Ovary (tissue), 9 donors: ENCODE results near the gene FOXP1. TPM values are rescaled to one million over a fixed set of nuclear protein-coding genes. Genes with fewer than 3 reads are reported as not detected.

Experiments
- DNase-seq, 5 donors: peaks; one replicate each; pipeline ENCODE4 v3.0.0-alpha.2; 2019 to 2020
- H3K27ac ChIP-seq, 2 donors: fragments of 200-600 bp; one replicate each; pipeline versions ENCODE4 v1.5.1 to v1.8.0; 2019 to 2022
- H3K27me3 ChIP-seq: fragments of 200-600 bp; one replicate; pipeline ENCODE4 v1.8.0; 2022
- H3K36me3 ChIP-seq: fragments of 200-600 bp; sonication (generic); one replicate; pipeline ENCODE4 v1.5.1; 2019
- H3K4me1 ChIP-seq: one replicate; pipeline ENCODE4 v1.8.1; 2013; ENCODE audit warnings: mild to moderate bottlenecking, moderate library complexity; ENCODE audit not compliant: insufficient read depth
- H3K4me3 ChIP-seq: fragments of 200-600 bp; sonication (generic); one replicate; pipeline ENCODE4 v1.5.1; 2017
- H3K9me3 ChIP-seq, 2 donors: fragments of 200-600 bp in 1 of 2; sonication (generic) in 1 of 2; one replicate each; pipeline versions ENCODE4 v1.5.1 to v1.8.1; 2013 to 2019; ENCODE audit warnings: mild to moderate bottlenecking in 1 of 2, moderate library complexity in 1 of 2
- CTCF ChIP-seq, 3 donors: fragments of 450-650 bp in 2 of 3; fragments of 200-600 bp in 1 of 3; IDR thresholded peaks; one replicate each; pipeline versions ENCODE4 v1.5.1 to v1.8.0; 2016 to 2022; ENCODE audit warnings: antibody characterized with exemption in 3 of 3, mild to moderate bottlenecking in 1 of 3
- EP300 ChIP-seq: sonication (generic); formaldehyde crosslinking; IDR thresholded peaks from one replicate; pipeline ENCODE4 v1.6.1; 2017; ENCODE audit warnings: antibody characterized with exemption
- POLR2A ChIP-seq: fragments of 450-650 bp; IDR thresholded peaks from one replicate; pipeline ENCODE4 v1.6.1; 2017; ENCODE audit warnings: antibody characterized with exemption, mild to moderate bottlenecking, moderate library complexity
- WGBS, 3 donors: extraction: QIAGEN DNeasy Blood & Tissue Kit in 1 of 3; methylation state at CpG; one replicate each; pipeline versions ENCODE4 v1.1.5 to v1.1.7; 2013 to 2017; 5-methylcytosine and 5-hydroxymethylcytosine counted together
- intact Hi-C, 4 donors: fragments of 100-400 bp; cut with DNase I; formaldehyde crosslinking; loops; one replicate each; pipeline versions ENCODE4 v1.11.0 to v1.15.1; 2022 to 2023
- polyA plus RNA-seq, 2 donors: library from polyadenylated mRNA; stranded (reverse); fragments of 200-250 nt in 1 of 2; fragments of 350-450 nt in 1 of 2; fragmentation: Illumina TruSeq in 1 of 2; extraction: RNeasy Lipid Tissue Mini Kit (QIAGEN cat#74804) in 1 of 2; gene quantifications; one replicate each; pipeline ENCODE4 v1.2.3, GENCODE V29; 2013 to 2014
- total RNA-seq, 7 donors: library from RNA; depleted of rRNA in 2 of 7; stranded (reverse); fragments of >200 nt in 2 of 7; fragmentation: NEBNext Ultra II Directional in 3 of 7; extraction: Animal tissue kit (Norgen Biotek cat#: 25700) in 3 of 7; gene quantifications; one replicate each; pipeline versions ENCODE4 v1.1.0 to v1.2.4, GENCODE V29; 2016 to 2023
- donor health status: DM: no; HTN: no; CAD: no; lungs with moderate emphysema.
- donor health status: DM: no; HTN: no; CAD: no.
- donor health status: Bipolar disorder and iron deficiency.
- donor health status: DM: yes; HTN: yes; CAD: no.
- donor health status: DM: no; HTN: no; CAD: no.
- donor health status: DM: yes; HTN: yes; CAD: no.

Gene FOXP1
- total and polyA plus RNA-seq, 9 donors: 31.7 to 126 (median 114) TPM

- no peak overlapping the region for H3K4me3 ChIP-seq
- intact Hi-C loops: no loop called here
- no peaks in the 10 kb centered on the region for H3K36me3 ChIP-seq
- no peaks in the 10 kb centered on the region for H3K27me3 ChIP-seq
- TF ChIP-seq CTCF (IDR thresholded peaks at IDR 0.05): no peak
- TF ChIP-seq POLR2A: no peak
- no peak for TF ChIP-seq EP300
- no peaks in the 10 kb centered on the region for H3K9me3 ChIP-seq
- peaks cover 7% of the 10 kb centered on the region for H3K4me1 ChIP-seq
- DNase-seq: no peak
- no peak overlapping the region for H3K27ac ChIP-seq
- WGBS, 3 donors: 83 to 89% (median 83%) methylated on average over 3 of the region's 3 CpGs
These were observed 14.8 kb upstream of the FOXP1 start for GRCh38 chr3:71598292-71598691.

GRCh38 chr3:71597286-71597685 lies 13.8 kb upstream of the FOXP1 start:
- H3K36me3 ChIP-seq: no peaks in the 10 kb centered on the region

DNA sequence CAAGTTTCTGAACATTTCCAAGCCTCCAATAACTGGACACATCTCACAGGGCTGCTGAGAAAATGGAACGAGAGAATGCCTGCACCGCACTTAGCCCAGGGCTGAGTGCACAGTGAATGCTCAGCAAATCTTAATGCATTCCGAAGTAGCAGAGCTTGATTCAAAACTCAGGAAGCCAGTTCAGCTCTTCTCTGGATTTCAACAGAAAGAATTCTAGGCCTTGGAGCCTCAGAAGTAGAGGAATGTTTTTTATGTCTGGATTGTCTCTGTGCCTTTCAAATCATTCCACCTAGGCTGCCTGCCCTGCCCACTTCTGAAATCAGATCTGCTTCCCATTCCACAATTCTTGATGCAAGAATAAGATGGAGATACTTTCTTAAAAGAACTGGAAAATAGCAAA lies 9.6 kb upstream of the FOXP1 start:
- H3K4me3 ChIP-seq: no peak overlapping the region
- DNase-seq: no peak
- no peaks in the 10 kb centered on the region for H3K4me1 ChIP-seq
- H3K27ac ChIP-seq: no peak overlapping the region
- H3K9me3 ChIP-seq: no peaks in the 10 kb centered on the region
- no peaks in the 10 kb centered on the region for H3K36me3 ChIP-seq
- H3K27me3 ChIP-seq: no peaks in the 10 kb centered on the region
- intact Hi-C loops: loop anchor here in 1 of 4 donors (5.0 kb wide), 1 partner anchor 881 kb away; no protein-coding TSS in a partner anchor
- no peak for TF ChIP-seq CTCF (IDR thresholded peaks at IDR 0.05)
- no peak for TF ChIP-seq EP300
- TF ChIP-seq POLR2A: no peak
- WGBS, 3 donors: 93 to 99% (median 95%) methylated on average over 3 of the region's 3 CpGs

More at GRCh38 chr3:71597286-71597685, 13.8 kb upstream of the FOXP1 start:
- Histone ChIP-seq H3K4me3 (no peak overlapping the region), H3K27me3 (no peaks in the 10 kb centered on the region), H3K9me3 (no peaks in the 10 kb centered on the region), H3K27ac (no peak overlapping the region), H3K4me1 (peaks cover 7% of the 10 kb centered on the region)
- intact Hi-C loops: no loop called here
- 44 to 73% (median 67%) methylated on average over 1 of the region's 1 CpG for WGBS, 3 donors
- no peak for TF ChIP-seq POLR2A
- no peak for TF ChIP-seq CTCF (IDR thresholded peaks at IDR 0.05)
- no peak for TF ChIP-seq EP300
- no peak for DNase-seq

DNA sequence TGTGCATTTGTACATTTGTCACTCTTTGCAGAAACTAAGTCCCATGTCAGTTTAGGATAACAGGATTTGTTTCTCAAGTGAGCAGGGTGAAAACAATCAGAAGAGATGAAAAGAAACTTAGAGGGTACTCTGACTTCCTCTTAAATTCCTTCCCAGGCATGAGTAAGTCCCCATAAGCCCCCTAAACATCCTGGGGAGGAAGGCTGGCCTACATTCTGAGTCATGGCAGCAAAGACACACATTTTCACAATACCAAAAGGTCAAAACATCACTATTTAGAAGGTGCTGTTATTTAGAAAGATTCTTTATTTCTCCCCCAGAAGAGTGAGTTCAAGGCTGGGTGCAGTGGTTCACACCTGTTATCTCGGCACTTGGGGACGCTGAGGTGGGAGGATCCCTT lies 7.6 kb upstream of the FOXP1 start:
- no peak for DNase-seq
- 93 to 97% (median 97%) methylated on average over 2 of the region's 2 CpGs for WGBS, 3 donors
- H3K9me3 ChIP-seq: no peaks in the 10 kb centered on the region
- no peak for TF ChIP-seq POLR2A
- no peak for TF ChIP-seq EP300
- TF ChIP-seq CTCF (IDR thresholded peaks at IDR 0.05): no peak
- no peak overlapping the region for H3K4me3 ChIP-seq
- H3K27me3 ChIP-seq: no peaks in the 10 kb centered on the region
- intact Hi-C loops: loop anchor here in 1 of 4 donors (5.0 kb wide), 1 partner anchor 879 kb away; no protein-coding TSS in a partner anchor
- H3K36me3 ChIP-seq: no peaks in the 10 kb centered on the region
- no peak overlapping the region for H3K27ac ChIP-seq
- H3K4me1 ChIP-seq: no peaks in the 10 kb centered on the region
